Measurements from ENCODE around the gene RET.

RET gene

GRCh38 chr10:43065761-43066160 lies 11.1 kb upstream of the RET start:
- H3K4me1 ChIP-seq = no peaks in the 10 kb centered on the region
- no peak overlapping the region for H3K4me3 ChIP-seq (ENCODE audit: low read depth, low read length)
- H3K9me3 ChIP-seq (ENCODE audit: control insufficient read depth, low read length) = no peaks in the 10 kb centered on the region
- no peak overlapping the region for H3K4me2 ChIP-seq (ENCODE audit: low read length)
- H3K9ac ChIP-seq = no peak overlapping the region
- H2AFZ ChIP-seq = no peak overlapping the region
- TF ChIP-seq, protein P1, sequence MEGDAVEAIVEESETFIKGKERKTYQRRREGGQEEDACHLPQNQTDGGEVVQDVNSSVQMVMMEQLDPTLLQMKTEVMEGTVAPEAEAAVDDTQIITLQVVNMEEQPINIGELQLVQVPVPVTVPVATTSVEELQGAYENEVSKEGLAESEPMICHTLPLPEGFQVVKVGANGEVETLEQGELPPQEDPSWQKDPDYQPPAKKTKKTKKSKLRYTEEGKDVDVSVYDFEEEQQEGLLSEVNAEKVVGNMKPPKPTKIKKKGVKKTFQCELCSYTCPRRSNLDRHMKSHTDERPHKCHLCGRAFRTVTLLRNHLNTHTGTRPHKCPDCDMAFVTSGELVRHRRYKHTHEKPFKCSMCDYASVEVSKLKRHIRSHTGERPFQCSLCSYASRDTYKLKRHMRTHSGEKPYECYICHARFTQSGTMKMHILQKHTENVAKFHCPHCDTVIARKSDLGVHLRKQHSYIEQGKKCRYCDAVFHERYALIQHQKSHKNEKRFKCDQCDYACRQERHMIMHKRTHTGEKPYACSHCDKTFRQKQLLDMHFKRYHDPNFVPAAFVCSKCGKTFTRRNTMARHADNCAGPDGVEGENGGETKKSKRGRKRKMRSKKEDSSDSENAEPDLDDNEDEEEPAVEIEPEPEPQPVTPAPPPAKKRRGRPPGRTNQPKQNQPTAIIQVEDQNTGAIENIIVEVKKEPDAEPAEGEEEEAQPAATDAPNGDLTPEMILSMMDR (IDR thresholded peaks at IDR 0.05) = no peak
- H3K27me3 ChIP-seq (ENCODE audit: control insufficient read depth, insufficient read depth, low read length) = no peaks in the 10 kb centered on the region
- H3K36me3 ChIP-seq (ENCODE audit: control insufficient read depth, insufficient read depth, low read length) = no peaks in the 10 kb centered on the region
- H3K27ac ChIP-seq = no peak overlapping the region
- H3K79me2 ChIP-seq = no peaks in the 10 kb centered on the region

DNA sequence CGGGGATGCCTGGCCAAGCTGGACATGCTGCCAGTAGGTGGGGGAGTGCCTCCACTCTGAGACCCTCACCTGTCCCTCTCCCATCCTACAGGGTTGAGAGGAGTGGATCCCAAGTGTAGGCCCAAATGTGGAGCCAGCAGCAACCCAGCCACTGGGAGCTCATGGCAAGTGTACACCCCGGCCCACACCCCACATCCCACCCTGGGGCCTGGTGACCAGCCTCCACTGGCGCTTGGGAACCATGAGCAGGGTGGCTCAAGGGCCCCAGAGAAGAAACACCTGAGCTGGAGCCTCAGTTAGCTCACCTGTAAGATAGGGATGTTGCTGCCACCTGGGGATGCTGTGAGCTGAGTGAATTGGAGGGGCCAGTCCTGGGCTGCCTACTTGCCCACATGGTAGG lies 10.4 kb upstream of the RET start:
- Histone ChIP-seq H3K36me3 (ENCODE audit: control insufficient read depth, insufficient read depth, low read length) (no peaks in the 10 kb centered on the region), H3K27me3 (ENCODE audit: control insufficient read depth, insufficient read depth, low read length) (no peaks in the 10 kb centered on the region), H2AFZ (no peak overlapping the region), H3K4me2 (ENCODE audit: low read length) (no peak overlapping the region), H3K4me1 (no peaks in the 10 kb centered on the region), H3K27ac (no peak overlapping the region), H3K9me3 (ENCODE audit: control insufficient read depth, low read length) (no peaks in the 10 kb centered on the region), H3K4me3 (ENCODE audit: low read depth, low read length) (no peak overlapping the region), H3K79me2 (no peaks in the 10 kb centered on the region), H3K9ac (no peak overlapping the region)
- TF ChIP-seq, protein P1 (IDR thresholded peaks at IDR 0.05) = no peak

GRCh38 chr10:43067391-43068135 lies 9.3 kb upstream of the RET start:
- no peak overlapping the region for H3K4me2 ChIP-seq (ENCODE audit: low read length)
- H3K4me3 ChIP-seq (ENCODE audit: low read depth, low read length) = no peak overlapping the region
- no peaks in the 10 kb centered on the region for H3K79me2 ChIP-seq
- no peaks in the 10 kb centered on the region for H3K27me3 ChIP-seq (ENCODE audit: control insufficient read depth, insufficient read depth, low read length)
- H3K9ac ChIP-seq = no peak overlapping the region
- H3K4me1 ChIP-seq = no peaks in the 10 kb centered on the region
- H2AFZ ChIP-seq = no peak overlapping the region
- H3K36me3 ChIP-seq (ENCODE audit: control insufficient read depth, insufficient read depth, low read length) = no peaks in the 10 kb centered on the region
- H3K9me3 ChIP-seq (ENCODE audit: control insufficient read depth, low read length) = no peaks in the 10 kb centered on the region
- TF ChIP-seq, protein P1 (IDR thresholded peaks at IDR 0.05) = no peak
- no peak overlapping the region for H3K27ac ChIP-seq

DNA sequence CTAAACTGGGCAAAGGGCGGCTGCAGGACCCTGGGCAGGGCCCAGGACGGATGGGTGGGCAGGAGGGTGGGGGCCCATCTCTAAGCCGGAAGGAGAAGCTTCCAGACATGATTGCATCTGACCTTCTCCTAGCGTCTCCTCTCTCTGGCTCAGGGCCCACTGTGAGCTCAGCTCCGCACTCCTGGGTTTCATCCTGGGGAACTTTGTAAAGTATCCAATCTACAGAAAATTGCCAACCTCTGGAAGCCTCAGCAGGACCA lies 8.8 kb upstream of the RET start:
- Histone ChIP-seq H3K36me3 (ENCODE audit: control insufficient read depth, insufficient read depth, low read length) (no peaks in the 10 kb centered on the region), H3K27me3 (ENCODE audit: control insufficient read depth, insufficient read depth, low read length) (no peaks in the 10 kb centered on the region), H3K4me3 (ENCODE audit: low read depth, low read length) (no peak overlapping the region)

More for the DNA sequence above, 8.8 kb upstream of the RET start:
- Histone ChIP-seq H3K4me2 (ENCODE audit: low read length) (no peak overlapping the region), H3K9me3 (ENCODE audit: control insufficient read depth, low read length) (no peaks in the 10 kb centered on the region), H3K4me1 (no peaks in the 10 kb centered on the region), H3K27ac (no peak overlapping the region), H3K9ac (no peak overlapping the region), H3K79me2 (no peaks in the 10 kb centered on the region), H2AFZ (no peak overlapping the region)
- TF ChIP-seq, protein P1 (IDR thresholded peaks at IDR 0.05) = no peak
